Measurements from ENCODE around the gene AKR1B1. TPM values are rescaled to one million over a fixed set of nuclear protein-coding genes. Genes with fewer than 3 reads are reported as not detected.

The AKR1B1 gene
- total RNA-seq, 1 donor from 2014 or later: 91.8 TPM

GRCh38 chr7:134476044-134476443 lies 17.1 kb upstream of the AKR1B1 start:
- Histone ChIP-seq H3K36me3 (no peaks in the 10 kb centered on the region), H3K4me1 (no peaks in the 10 kb centered on the region), H3K27ac (no peak overlapping the region), H3K4me3 (no peak overlapping the region), H3K9me3 (no peaks in the 10 kb centered on the region), H3K27me3 (no peaks in the 10 kb centered on the region)
- TF ChIP-seq CTCF (IDR thresholded peaks at IDR 0.05): no peak
- intact Hi-C loops (cut with DNase I): no loop called here
- DNase-seq (no peak), ATAC-seq (no peak)

- intact Hi-C loops (cut with DNase I): no loop called here
- DNase-seq: no peak
- peak; percentile 73 for ATAC-seq
- Histone ChIP-seq H3K36me3 (no peaks in the 10 kb centered on the region), H3K27ac (no peak overlapping the region), H3K4me3 (no peak overlapping the region), H3K9me3 (no peaks in the 10 kb centered on the region), H3K27me3 (no peaks in the 10 kb centered on the region), H3K4me1 (no peaks in the 10 kb centered on the region)
- TF ChIP-seq CTCF (IDR thresholded peaks at IDR 0.05): no peak
Measured at GRCh38 chr7:134474828-134475227, 15.9 kb upstream of the AKR1B1 start.

- ATAC-seq (no peak), DNase-seq (no peak)
- intact Hi-C loops (cut with DNase I): no loop called here
- H3K4me3 ChIP-seq: no peak overlapping the region
- no peak for TF ChIP-seq CTCF (IDR thresholded peaks at IDR 0.05)
- H3K27ac ChIP-seq: no peak overlapping the region
- H3K27me3 ChIP-seq: no peaks in the 10 kb centered on the region
- H3K36me3 ChIP-seq: no peaks in the 10 kb centered on the region
- H3K4me1 ChIP-seq: no peaks in the 10 kb centered on the region
- no peaks in the 10 kb centered on the region for H3K9me3 ChIP-seq
Measured at GRCh38 chr7:134473861-134474291, 15.0 kb upstream of the AKR1B1 start.

GRCh38 chr7:134472572-134473244 lies 13.8 kb upstream of the AKR1B1 start:
- Histone ChIP-seq H3K9me3 (no peaks in the 10 kb centered on the region), H3K4me3 (no peak overlapping the region), H3K36me3 (no peaks in the 10 kb centered on the region), H3K27me3 (no peaks in the 10 kb centered on the region), H3K27ac (no peak overlapping the region), H3K4me1 (no peaks in the 10 kb centered on the region)
- TF ChIP-seq CTCF (IDR thresholded peaks at IDR 0.05): no peak
- ATAC-seq (no peak), DNase-seq (no peak)
- intact Hi-C loops (cut with DNase I): no loop called here

- no peaks in the 10 kb centered on the region for H3K9me3 ChIP-seq
- H3K27me3 ChIP-seq: no peaks in the 10 kb centered on the region
- H3K36me3 ChIP-seq: no peaks in the 10 kb centered on the region
- ATAC-seq (peak; percentile 36), DNase-seq (no peak)
- no peak overlapping the region for H3K27ac ChIP-seq
- intact Hi-C loops (cut with DNase I): no loop called here
- no peak for TF ChIP-seq CTCF (IDR thresholded peaks at IDR 0.05)
- no peak overlapping the region for H3K4me3 ChIP-seq
- no peaks in the 10 kb centered on the region for H3K4me1 ChIP-seq
Measured at GRCh38 chr7:134470864-134471263, 12.0 kb upstream of the AKR1B1 start.

GRCh38 chr7:134469622-134470021 lies 10.7 kb upstream of the AKR1B1 start:
- intact Hi-C loops (cut with DNase I): no loop called here
- no peak for TF ChIP-seq CTCF (IDR thresholded peaks at IDR 0.05)
- Histone ChIP-seq H3K9me3 (no peaks in the 10 kb centered on the region), H3K4me3 (no peak overlapping the region), H3K4me1 (no peaks in the 10 kb centered on the region), H3K27me3 (no peaks in the 10 kb centered on the region), H3K27ac (no peak overlapping the region), H3K36me3 (no peaks in the 10 kb centered on the region)
- no peak for DNase-seq
- ATAC-seq: no peak

Measured in upper lobe of right lung (tissue), 1 donor.